Measurements from ENCODE around the gene OTOF.

Gene OTOF

GRCh38 chr2:26500406-26500805, 22.5 kb upstream of the OTOF start:
- DNase-seq (ENCODE audit: low read depth in 2 of 2): no peak

GRCh38 chr2:26495705-26496297, 17.9 kb upstream of the OTOF start:
- DNase-seq (ENCODE audit: low read depth in 2 of 2): no peak

DNA sequence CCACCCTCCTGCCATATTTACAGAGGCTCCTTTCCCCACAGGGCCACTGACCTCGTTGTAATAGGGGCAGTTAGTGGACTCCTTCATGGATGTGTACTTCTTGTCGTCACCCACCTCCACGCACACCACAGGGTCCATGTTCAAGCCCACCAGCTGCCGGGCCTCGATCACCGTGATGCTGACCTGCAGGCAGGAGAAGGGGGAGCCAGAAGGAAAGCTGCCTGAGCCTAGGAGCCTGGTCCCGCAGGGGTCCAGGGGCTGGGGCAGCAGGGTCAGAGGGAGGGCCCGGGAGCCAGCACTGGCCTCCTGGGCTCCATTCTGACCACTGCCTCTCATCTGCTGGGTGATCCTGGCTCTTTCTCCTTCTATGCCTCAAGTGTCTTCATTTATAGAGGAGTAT, 17.0 kb upstream of the OTOF start:
- DNase-seq (ENCODE audit: low read depth in 2 of 2): no peak

DNA sequence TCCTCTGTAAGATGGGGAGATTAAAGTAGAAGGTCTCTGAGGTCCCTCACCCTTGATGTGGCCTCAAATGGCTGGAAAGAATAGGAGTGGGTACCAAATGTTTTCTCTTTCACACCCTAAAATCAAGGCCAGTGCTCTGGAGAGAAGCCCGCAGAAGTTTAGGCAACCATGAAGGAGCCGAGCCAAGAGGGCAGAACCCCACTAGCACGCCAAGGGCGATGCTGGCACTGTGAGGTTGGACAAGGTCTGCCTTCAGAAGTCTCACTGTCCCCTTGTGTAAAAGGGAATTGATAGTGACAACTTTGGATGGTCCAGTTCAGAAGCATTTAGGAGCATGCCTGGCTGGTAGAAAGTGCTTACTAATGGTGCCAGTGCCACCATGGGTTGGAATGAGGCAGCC, 16.3 kb upstream of the OTOF start:
- DNase-seq (ENCODE audit: low read depth in 2 of 2): no peak

DNA sequence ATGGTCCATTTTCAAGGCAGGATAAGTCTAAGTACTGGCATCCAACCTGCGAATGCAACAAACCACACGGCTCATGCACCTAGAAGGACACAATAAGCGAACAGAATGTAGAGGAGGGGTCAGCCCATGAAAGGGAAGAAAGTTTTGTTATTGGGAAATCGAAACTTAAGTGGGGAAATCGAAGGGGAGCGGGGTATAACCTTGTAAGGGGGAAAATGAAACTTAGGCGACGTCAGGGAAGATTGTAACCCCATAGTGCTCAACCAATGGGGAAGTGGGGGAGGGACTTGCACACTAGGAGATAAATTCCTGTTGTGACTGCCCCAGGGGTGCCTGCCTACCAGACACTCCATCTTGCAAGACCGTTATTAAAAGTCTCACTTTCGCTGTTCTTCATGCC, 15.6 kb upstream of the OTOF start:
- no peak for DNase-seq (ENCODE audit: low read depth in 2 of 2)

DNA sequence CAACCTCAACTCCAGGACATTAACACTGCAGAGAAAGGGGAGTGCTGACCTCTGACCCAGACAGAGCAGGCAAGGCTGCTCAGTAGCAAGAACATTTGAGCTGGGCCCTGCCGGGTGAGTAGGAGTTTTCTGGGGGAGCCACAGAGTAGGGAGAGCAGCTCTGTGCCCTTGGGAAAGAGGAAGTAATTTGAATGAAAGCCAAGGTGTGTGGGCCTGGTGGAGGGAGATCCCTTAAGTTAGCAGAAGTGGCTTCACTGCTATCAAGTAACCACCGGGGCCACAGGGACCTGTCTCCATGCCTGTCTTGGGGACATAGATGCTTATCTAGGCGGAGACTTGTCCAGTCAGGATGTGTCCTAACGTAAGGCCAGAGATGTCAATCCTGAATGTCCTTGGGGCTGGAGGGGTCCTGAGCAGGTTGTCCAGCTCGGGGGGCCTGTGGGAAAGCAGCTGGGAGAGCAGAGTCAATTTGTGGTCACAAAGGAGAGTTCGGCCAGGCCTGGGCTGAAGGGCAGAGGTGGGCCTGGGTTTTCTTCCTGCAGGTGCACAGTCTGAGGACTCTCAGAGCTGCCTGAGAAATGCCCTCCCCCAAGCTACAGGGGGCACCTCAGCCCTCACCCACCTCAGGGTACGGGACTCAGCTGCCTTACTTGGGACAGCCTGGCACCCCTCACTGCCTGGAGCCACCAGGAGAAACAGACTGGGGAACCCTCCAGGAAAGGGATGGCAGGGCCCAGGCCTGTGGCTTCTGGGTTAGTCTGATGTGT, 15.0 kb upstream of the OTOF start:
- DNase-seq (ENCODE audit: low read depth in 2 of 2): no peak

DNA sequence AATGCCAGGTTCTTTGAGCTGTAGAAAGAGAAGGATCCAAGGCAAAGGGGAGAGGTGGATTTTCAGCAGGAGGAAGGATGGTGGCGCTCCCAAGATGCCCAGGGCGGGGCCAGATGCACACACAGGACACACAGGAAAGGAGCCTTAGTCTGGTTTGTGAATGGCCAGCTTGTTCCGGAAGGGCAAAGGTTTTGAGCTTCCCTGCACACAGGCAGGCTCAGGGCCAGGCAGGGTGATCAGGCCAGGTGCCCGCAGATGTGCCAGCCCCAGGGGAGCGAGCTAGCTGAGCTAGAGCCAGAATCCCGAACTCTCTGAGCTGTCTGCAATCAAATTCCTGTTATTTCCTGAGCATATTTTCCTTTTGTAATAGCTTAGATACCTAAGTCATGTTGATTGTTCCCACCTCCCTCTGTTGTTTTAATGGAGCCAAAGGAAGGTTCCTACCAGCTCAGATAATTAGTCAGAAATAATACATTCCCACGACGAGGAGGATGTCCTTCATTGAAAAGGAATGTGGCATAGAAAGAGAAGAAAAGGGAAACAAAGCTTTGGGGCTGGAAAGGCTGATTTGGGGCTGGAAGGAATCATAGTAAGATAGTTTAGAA, 13.7 kb upstream of the OTOF start:
- DNase-seq (ENCODE audit: low read depth in 2 of 2): no peak

DNA sequence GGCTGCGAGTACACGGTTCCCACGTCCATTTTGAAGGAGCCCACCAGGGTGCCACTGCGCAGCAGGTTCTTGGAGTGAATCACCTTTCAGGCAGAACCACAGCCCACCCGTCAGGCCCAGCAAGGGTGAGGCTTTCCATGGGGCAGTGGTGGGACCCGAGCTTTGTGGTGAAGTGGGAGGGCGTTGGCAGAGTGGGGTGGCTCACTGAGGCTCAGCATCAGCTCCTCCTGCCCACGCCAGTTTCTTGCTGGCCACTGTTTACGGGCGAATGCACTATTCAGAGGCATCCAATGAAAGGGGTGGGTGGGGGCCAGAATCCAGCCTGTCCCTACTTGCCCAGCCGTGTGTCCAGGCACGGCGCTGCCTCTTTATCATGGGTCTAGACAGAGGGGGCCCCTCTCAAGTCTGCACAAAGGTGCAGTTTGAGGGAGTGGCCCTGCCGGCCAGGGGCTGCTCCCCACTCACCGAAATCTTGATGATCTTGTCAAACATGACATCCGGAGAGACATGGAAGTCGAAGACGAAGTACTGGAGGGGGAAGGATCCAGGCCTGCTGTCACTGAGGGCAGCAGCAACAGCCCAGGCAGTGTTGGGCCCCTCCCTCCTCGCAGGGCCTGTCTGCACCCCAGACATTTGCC, 11.4 kb upstream of the OTOF start:
- DNase-seq (ENCODE audit: low read depth in 2 of 2): no peak

GRCh38 chr2:26488463-26489212, 10.7 kb upstream of the OTOF start:
- DNase-seq (ENCODE audit: low read depth in 2 of 2): no peak

DNA sequence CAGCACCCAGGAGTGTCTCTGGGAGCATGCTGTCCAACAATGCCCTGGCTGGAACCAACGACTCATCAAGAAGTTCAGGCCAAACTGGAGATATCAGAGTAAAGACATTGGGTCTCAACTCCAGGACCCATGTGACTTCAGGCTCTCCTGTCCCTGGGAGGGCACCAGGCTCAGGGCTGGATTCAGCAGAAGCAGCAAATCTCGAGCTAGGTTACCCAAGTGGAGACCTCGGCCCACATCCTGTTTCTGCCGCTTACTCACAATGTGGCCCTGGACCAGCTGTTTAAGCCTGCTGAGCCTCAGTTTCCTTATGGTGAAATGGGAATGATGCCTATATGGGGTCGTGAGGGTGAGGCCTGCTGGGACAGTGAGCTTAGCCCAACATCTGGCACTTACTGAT, 9.3 kb upstream of the OTOF start:
- no peak for DNase-seq (ENCODE audit: low read depth in 2 of 2)

GRCh38 chr2:26486789-26487188, 8.9 kb upstream of the OTOF start:
- no peak for DNase-seq (ENCODE audit: low read depth in 2 of 2)

DNA sequence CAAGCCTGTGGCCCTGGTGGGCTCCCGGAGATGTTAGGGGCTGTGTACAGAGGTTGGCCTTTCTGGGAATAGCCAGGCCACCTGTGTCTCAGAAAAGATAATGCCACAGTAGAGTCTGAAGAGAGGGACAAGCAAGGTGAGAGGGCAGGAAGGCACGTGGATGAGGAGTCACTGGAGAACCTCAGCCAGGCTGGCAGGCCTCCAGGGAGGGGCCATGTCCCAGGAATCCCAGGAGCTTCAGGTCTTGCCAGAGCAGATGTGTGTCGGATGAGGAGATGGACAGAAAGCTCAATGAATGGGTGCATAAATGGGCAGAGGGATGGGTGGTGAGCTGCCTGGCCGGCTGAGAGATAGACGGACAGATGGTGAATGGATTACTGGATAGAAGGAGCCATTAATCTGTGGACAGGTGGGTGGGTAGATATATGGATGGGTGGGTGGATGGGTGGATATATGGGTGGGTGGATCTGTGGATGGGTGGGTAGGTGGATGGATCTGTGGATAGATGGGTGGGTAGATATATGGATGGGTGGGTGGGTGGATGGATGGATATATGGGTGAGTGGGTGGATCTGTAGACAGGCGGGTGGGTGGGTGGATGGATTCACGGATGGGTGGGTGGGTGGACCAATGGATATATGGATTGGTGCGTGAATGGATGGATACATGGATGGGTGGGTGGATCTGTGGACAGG, 7.9 kb upstream of the OTOF start:
- DNase-seq (ENCODE audit: low read depth in 2 of 2): no peak

- no peak for DNase-seq (ENCODE audit: low read depth in 2 of 2)
Observed at GRCh38 chr2:26485099-26485498, 7.2 kb upstream of the OTOF start.

DNA sequence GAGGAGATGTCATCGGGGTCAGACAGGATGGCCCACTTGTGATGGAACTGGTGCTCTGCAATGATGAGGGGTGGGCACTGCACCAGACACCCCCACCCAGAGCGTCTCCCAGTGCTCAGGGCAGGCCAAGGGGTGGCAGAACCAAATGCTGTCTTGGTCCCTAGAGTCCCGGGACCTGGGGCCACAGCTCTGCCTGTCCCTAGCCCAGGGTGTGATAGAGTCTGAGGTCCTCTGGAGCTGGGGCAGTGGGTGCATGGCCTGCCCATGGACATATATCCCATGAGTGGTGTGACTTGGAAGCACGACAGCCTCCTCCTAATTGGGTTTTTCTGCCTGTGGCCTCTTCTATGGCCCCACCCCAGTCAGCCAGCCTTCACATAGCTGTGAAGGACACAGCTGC, 6.7 kb upstream of the OTOF start:
- no peak for DNase-seq (ENCODE audit: low read depth in 2 of 2)

GRCh38 chr2:26483957-26484565, 6.1 kb upstream of the OTOF start:
- DNase-seq (ENCODE audit: low read depth in 2 of 2): no peak

DNA sequence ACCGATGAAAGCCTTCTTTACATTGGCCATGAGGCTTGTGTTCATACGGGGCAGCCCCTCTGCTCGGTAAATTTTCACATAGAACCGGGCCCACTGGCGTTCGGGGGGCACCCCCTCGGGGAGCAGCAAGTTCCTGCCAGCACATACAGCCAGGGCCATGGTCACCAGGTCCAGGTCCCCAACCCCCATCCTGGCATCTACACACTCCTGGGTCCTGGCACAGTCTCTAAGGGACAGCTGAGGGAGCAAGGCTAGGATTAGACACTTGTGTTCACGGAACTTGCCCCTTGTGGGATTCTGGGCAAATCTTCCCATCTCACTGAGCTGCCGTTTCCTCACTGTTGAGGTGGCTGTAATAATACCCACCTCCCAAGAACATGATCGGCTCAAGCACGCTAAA, 5.6 kb upstream of the OTOF start:
- no peak for DNase-seq (ENCODE audit: low read depth in 2 of 2)

GRCh38 chr2:26483027-26483326, 5.1 kb upstream of the OTOF start:
- DNase-seq (ENCODE audit: low read depth in 2 of 2): no peak

GRCh38 chr2:26482211-26483026, 4.5 kb upstream of the OTOF start:
- DNase-seq (ENCODE audit: low read depth in 2 of 2): no peak

GRCh38 chr2:26481706-26482105, 3.8 kb upstream of the OTOF start:
- DNase-seq (ENCODE audit: low read depth in 2 of 2): no peak

Measured in fibroblast of skin of left quadriceps (primary cell).